Sigmoid colon (tissue), 7 donors: ENCODE data around the gene PTPRF. TPM values are rescaled to one million over a fixed set of nuclear protein-coding genes. Genes with fewer than 3 reads are reported as not detected.

Experiments
- DNase-seq: peaks from one replicate; pipeline ENCODE4 v3.0.0-alpha.2; 2019
- H3K27ac ChIP-seq, 4 donors: fragments of 200-600 bp; sonication (generic); one replicate each; pipeline ENCODE4 v1.5.1; 2016 to 2019; ENCODE audit warnings: mild to moderate bottlenecking in 1 of 4
- H3K27me3 ChIP-seq, 3 donors: fragments of 200-600 bp; sonication (generic); one replicate each; pipeline ENCODE4 v1.5.1; 2019; ENCODE audit warnings: mild to moderate bottlenecking in 1 of 3
- H3K36me3 ChIP-seq, 4 donors: fragments of 200-600 bp; sonication (generic); one replicate each; pipeline ENCODE4 v1.5.1; 2016 to 2019
- H3K4me1 ChIP-seq, 4 donors: fragments of 200-600 bp; sonication (generic); one replicate each; pipeline ENCODE4 v1.5.1; 2017 to 2019
- H3K4me3 ChIP-seq, 4 donors: fragments of 200-600 bp; sonication (generic); one replicate each; pipeline ENCODE4 v1.5.1; 2017 to 2019; ENCODE audit warnings: mild to moderate bottlenecking in 2 of 4, moderate library complexity in 1 of 4
- H3K9me3 ChIP-seq, 4 donors: fragments of 200-600 bp in 3 of 4; sonication (generic) in 3 of 4; one replicate each; pipeline versions ENCODE4 v1.5.1 to v1.6.1; 2013 to 2019
- EP300 ChIP-seq, 4 donors: sonication (generic); formaldehyde crosslinking; IDR thresholded peaks; one replicate each; pipeline ENCODE4 v1.6.1; 2017; ENCODE audit warnings: antibody characterized with exemption in 4 of 4
- POLR2A ChIP-seq, 2 donors: fragments of 450-650 bp; IDR thresholded peaks; one replicate each; pipeline ENCODE4 v1.6.1; 2016; ENCODE audit warnings: antibody characterized with exemption in 2 of 2, mild to moderate bottlenecking in 2 of 2, moderate library complexity in 2 of 2
- POLR2AphosphoS5 ChIP-seq, 4 donors: sonication (generic); formaldehyde crosslinking; IDR thresholded peaks; one replicate each; pipeline ENCODE4 v1.6.1; 2017; ENCODE audit warnings: antibody characterized with exemption in 4 of 4
- WGBS, 2 donors: extraction: QIAGEN DNeasy Blood & Tissue Kit; methylation state at CpG; one replicate each; pipeline ENCODE4 v1.1.7; 2013; 5-methylcytosine and 5-hydroxymethylcytosine counted together
- intact Hi-C: fragments of 100-400 bp; cut with DNase I; formaldehyde crosslinking; loops from one replicate; pipeline ENCODE4 v1.15.1; 2023
- polyA plus RNA-seq, 3 donors: library from polyadenylated mRNA; stranded (reverse); fragments of 200-250 nt; gene quantifications; one replicate each; pipeline ENCODE4 v1.2.3, GENCODE V29; 2013
- total RNA-seq, 4 donors: library from RNA; depleted of rRNA; stranded (reverse); fragments of >200 nt; gene quantifications; one replicate each; pipeline ENCODE4 v1.1.0, GENCODE V29; 2016
- TF ChIP-seq, protein P1 (sequence below), 4 experiments: fragments of 450-650 bp in 3 of 4; fragments of 200-600 bp in 1 of 4; IDR thresholded peaks; one replicate each; pipeline ENCODE4 v1.5.1; 2016 to 2019; ENCODE audit warnings: antibody characterized with exemption in 4 of 4, mild to moderate bottlenecking in 3 of 4, moderate library complexity in 2 of 4
- donor health status: healthy with polysubstance abuse.
- donor health status: Bipolar disorder and iron deficiency.
- donor health status: healthy.

Gene PTPRF
- total and polyA plus RNA-seq, 7 donors = 18.6 to 125 (median 40.0) TPM

DNA sequence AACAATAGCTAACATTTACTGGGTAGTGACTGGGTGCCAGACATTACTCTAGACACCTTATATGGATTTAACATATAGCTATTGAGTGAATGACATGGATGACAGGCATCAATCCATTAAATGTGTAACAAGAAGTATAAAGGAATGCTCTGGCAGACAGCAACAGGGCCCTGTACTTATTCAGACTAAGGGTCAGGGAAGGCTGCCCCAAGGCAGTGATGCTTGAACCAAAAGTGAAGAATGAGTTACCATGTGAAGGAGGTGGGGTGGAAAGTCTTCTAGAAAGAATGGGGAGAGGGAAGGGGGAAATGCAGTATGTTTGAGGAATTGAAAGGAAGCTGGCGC lies 8.3 kb upstream of the PTPRF start:
- no peak overlapping the region for H3K4me3 ChIP-seq
- DNase-seq = no peak
- no peaks in the 10 kb centered on the region for H3K36me3 ChIP-seq
- H3K27me3 ChIP-seq = peaks cover 0 to 4% (median 0%) of the 10 kb centered on the region in 3 donors
- intact Hi-C loops = no loop called here
- 97 to 98% methylated on average over 1 of the region's 1 CpG for WGBS, 2 donors
- no peaks in the 10 kb centered on the region for H3K4me1 ChIP-seq
- no peaks in the 10 kb centered on the region for H3K9me3 ChIP-seq
- H3K27ac ChIP-seq = no peak overlapping the region
- TF ChIP-seq EP300 (IDR thresholded peaks at IDR 0.05) (no peak), POLR2A (IDR thresholded peaks at IDR 0.05) (no peak), POLR2AphosphoS5 (IDR thresholded peaks at IDR 0.05) (no peak)
- TF ChIP-seq, protein P1, sequence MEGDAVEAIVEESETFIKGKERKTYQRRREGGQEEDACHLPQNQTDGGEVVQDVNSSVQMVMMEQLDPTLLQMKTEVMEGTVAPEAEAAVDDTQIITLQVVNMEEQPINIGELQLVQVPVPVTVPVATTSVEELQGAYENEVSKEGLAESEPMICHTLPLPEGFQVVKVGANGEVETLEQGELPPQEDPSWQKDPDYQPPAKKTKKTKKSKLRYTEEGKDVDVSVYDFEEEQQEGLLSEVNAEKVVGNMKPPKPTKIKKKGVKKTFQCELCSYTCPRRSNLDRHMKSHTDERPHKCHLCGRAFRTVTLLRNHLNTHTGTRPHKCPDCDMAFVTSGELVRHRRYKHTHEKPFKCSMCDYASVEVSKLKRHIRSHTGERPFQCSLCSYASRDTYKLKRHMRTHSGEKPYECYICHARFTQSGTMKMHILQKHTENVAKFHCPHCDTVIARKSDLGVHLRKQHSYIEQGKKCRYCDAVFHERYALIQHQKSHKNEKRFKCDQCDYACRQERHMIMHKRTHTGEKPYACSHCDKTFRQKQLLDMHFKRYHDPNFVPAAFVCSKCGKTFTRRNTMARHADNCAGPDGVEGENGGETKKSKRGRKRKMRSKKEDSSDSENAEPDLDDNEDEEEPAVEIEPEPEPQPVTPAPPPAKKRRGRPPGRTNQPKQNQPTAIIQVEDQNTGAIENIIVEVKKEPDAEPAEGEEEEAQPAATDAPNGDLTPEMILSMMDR (IDR thresholded peaks at IDR 0.05) = no peak

DNA sequence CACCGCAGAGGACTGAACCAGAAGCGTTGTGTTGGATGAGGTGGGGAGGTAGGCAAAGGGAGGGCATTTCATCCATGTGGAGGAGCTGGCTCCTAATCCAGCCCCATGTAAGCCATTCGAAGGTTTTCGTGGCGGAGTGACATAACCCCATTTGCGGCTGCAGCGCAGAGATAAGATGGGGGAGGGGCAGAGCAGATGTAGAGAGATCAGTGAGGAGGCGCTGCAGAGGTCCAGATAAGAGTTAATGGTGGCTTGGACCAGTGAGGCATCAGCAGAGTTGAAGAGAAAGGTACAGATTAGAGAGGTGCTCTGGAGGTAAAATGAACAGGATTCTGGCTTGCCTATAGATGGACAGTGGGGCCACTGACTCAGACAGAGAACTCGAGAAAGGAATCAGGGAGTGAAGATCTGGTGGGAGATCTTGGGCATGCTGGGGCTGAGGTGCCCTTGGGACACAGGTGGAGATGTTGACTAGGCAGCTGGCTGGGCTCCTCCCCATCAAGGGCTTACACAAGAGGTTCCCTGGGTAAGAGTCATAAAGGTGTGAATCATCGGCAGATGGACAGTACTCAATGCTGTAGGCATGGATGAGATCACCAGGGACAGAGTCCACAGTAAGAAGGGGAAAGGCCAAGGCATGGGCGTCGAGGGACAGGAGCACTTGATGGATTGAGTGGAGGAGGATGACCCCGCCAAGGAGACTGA lies 7.8 kb upstream of the PTPRF start:
- no peak overlapping the region for H3K27ac ChIP-seq
- no peaks in the 10 kb centered on the region for H3K36me3 ChIP-seq
- H3K27me3 ChIP-seq = peaks cover 0 to 4% (median 0%) of the 10 kb centered on the region in 3 donors
- H3K9me3 ChIP-seq = no peaks in the 10 kb centered on the region
- H3K4me1 ChIP-seq = no peaks in the 10 kb centered on the region
- 65 to 82% methylated on average over 13 of the region's 13 CpGs for WGBS, 2 donors
- DNase-seq = peak; percentile 14
- intact Hi-C loops = no loop called here
- TF ChIP-seq, protein P1 (IDR thresholded peaks at IDR 0.05) = no peak
- TF ChIP-seq POLR2A (IDR thresholded peaks at IDR 0.05) (no peak), EP300 (IDR thresholded peaks at IDR 0.05) (no peak), POLR2AphosphoS5 (IDR thresholded peaks at IDR 0.05) (no peak)
- H3K4me3 ChIP-seq = no peak overlapping the region

DNA sequence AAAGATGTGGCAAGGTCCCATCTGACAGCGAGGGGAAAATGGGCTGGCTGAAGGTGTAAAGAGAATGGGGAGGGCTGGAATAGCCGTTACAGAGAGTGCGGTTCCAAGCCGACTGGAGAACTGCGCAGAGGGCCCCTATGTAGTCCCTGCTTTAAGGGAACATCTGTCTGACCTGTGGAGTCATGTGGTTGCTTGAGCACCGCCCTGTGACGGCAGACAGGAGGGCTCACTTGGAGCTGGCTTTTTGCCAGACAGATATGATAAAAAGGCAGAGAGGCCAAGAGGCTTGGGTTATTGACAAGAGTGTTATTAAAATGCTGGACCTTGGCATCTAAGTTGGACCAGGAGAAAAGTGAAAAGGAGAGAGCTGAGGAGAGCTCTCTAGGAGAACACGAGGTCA lies 5.9 kb upstream of the PTPRF start:
- TF ChIP-seq POLR2A (IDR thresholded peaks at IDR 0.05) (peak in 1 of 2 donors; percentile 23), EP300 (IDR thresholded peaks at IDR 0.05) (no peak)
- Histone ChIP-seq H3K9me3 (no peaks in the 10 kb centered on the region), H3K4me1 (peaks cover 0 to 6% (median 6%) of the 10 kb centered on the region in 4 donors), H3K36me3 (no peaks in the 10 kb centered on the region), H3K27ac (no peak overlapping the region), H3K27me3 (no peaks in the 10 kb centered on the region), H3K4me3 (no peak overlapping the region)
- no peak for DNase-seq
- intact Hi-C loops = no loop called here
- 29 to 65% methylated on average over 8 of the region's 8 CpGs for WGBS, 2 donors

DNA sequence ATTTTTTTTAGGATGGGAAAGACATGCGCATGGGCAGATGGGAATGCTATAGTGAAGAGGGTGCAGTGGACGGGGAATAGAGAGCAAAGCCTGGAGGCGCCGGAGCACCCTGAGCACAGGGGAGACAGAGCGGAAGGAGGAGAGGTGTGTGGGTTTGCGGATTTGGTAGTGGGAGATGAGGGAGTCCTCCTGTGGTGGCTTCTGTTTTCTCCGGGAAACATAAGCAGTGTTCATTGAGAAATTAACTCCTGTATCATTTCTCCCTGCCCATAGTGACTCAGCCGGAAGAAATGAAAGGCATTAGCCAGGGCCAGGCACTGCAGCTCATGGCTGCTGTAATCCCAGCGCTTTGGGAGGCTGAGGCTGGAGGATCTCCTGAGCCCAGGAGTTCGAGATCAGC lies 4.7 kb upstream of the PTPRF start:
- no peak for DNase-seq
- TF ChIP-seq, protein P1 (IDR thresholded peaks at IDR 0.05) = no peak
- TF ChIP-seq POLR2A (IDR thresholded peaks at IDR 0.05) (no peak), EP300 (IDR thresholded peaks at IDR 0.05) (no peak), POLR2AphosphoS5 (IDR thresholded peaks at IDR 0.05) (no peak)
- Histone ChIP-seq H3K36me3 (no peaks in the 10 kb centered on the region), H3K4me3 (no peak overlapping the region), H3K27ac (no peak overlapping the region), H3K4me1 (peaks cover 0 to 13% (median 12%) of the 10 kb centered on the region in 4 donors), H3K27me3 (no peaks in the 10 kb centered on the region), H3K9me3 (no peaks in the 10 kb centered on the region)
- intact Hi-C loops = no loop called here
- 87 to 92% methylated on average over 10 of the region's 10 CpGs for WGBS, 2 donors

DNA sequence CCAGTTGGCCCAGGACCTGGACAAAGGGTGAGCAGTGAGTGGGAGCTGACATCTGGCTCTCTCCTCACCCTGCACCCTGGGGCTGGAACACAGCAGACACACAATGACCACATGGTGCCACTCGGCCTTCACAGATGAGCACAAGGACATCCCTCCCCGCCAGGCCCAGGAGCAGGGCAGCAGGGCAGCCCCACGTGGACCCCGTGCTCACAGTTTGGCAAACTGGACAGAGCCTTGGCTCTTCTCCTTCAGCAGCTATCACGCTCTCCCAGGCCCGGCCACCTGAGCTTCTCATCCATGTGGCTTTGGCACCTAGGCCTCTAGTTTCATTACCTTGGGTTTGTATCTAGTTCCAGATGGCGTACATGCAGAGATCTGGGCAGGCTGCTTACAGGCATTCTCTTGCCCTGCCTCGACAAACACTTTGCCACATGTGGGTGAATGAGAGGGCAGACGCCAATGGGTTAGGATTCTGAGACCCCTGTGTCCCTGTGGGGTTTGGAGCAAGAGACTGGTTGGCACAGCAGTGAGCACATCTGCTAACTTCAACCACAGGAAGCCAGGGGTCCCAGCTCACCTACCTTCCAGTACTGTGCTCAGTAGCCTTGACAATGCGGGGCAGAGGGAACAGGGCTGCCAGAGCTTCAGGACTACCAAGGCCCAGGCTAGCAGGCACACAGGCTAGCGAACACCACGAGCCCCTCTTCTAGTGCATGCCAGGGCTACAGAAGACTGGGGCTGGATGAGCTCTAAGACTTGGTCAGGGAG lies 3.4 kb upstream of the PTPRF start:
- H3K36me3 ChIP-seq = no peaks in the 10 kb centered on the region
- intact Hi-C loops = no loop called here

More for the DNA sequence above, 3.4 kb upstream of the PTPRF start:
- peaks cover 0 to 20% (median 18%) of the 10 kb centered on the region in 4 donors for H3K4me1 ChIP-seq
- no peak overlapping the region for H3K27ac ChIP-seq
- no peak overlapping the region for H3K4me3 ChIP-seq
- H3K27me3 ChIP-seq = no peaks in the 10 kb centered on the region
- DNase-seq = no peak
- TF ChIP-seq POLR2A (IDR thresholded peaks at IDR 0.05) = no peak
- TF ChIP-seq, protein P1 (IDR thresholded peaks at IDR 0.05) = no peak
- H3K9me3 ChIP-seq = no peaks in the 10 kb centered on the region
- WGBS, 2 donors = 91 to 93% methylated on average over 12 of the region's 12 CpGs
